IPS-15b (cell line): ENCODE results near the gene PLCH1.

Experiments used
- H3K27me3 ChIP-seq: one replicate; pipeline ENCODE4 v1.6.1; 2013; ENCODE audit warnings: low read length; ENCODE audit not compliant: control insufficient read depth, insufficient read depth
- H3K36me3 ChIP-seq: one replicate; pipeline ENCODE4 v1.6.1; 2013; ENCODE audit warnings: low read length; ENCODE audit not compliant: control insufficient read depth, insufficient read depth
- H3K4me1 ChIP-seq: one replicate; pipeline ENCODE4 v1.6.1; 2013; ENCODE audit warnings: mild to moderate bottlenecking, low read length; ENCODE audit not compliant: control insufficient read depth, insufficient read depth
- H3K4me3 ChIP-seq: one replicate; pipeline ENCODE4 v1.5.1; 2013; ENCODE audit warnings: low read depth, low read length
- H3K9ac ChIP-seq: one replicate; pipeline ENCODE4 v1.6.1; 2013; ENCODE audit warnings: low read depth, mild to moderate bottlenecking, low read length
- H3K9me3 ChIP-seq: one replicate; pipeline ENCODE4 v1.6.1; 2013; ENCODE audit warnings: mild to moderate bottlenecking, low read length; ENCODE audit not compliant: control insufficient read depth, insufficient read depth

PLCH1 gene

DNA sequence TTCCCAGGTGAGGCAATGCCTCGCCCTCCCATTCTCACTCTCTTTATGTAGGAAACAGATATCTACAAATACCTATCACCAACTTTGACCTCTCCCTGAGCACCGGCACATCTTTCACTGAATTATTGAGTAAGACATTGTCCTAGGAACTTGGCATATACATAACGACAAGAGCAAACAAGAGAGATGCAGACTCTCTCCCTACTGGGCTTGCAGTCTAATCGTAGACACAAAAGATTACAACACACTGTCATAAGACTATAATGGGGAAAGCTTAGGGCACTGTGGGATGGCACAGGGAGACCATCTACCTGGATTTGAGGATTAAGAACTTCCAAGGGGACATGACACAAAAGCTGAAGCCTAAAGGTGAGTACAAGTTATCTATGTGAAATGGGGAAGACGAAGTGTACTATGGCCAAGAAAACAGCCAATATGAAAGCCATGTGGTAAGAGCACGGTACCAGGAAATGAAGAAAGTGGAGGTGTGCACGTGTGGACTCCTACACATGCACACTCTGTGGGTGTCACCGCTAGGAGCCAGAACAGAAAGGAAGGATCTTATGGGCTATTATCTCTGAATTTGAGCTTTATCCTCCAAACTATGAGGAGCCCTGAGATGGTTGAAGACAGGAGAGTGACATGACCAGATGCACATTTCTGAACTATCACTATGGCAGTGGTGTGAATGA lies 232.6 kb downstream of the PLCH1 start:
- Histone ChIP-seq H3K9ac (no peak overlapping the region), H3K4me1 (peaks cover 5% of the 10 kb centered on the region), H3K4me3 (peak overlapping the region; percentile 28), H3K36me3 (peaks cover 3% of the 10 kb centered on the region), H3K27me3 (no peaks in the 10 kb centered on the region), H3K9me3 (no peaks in the 10 kb centered on the region)

DNA sequence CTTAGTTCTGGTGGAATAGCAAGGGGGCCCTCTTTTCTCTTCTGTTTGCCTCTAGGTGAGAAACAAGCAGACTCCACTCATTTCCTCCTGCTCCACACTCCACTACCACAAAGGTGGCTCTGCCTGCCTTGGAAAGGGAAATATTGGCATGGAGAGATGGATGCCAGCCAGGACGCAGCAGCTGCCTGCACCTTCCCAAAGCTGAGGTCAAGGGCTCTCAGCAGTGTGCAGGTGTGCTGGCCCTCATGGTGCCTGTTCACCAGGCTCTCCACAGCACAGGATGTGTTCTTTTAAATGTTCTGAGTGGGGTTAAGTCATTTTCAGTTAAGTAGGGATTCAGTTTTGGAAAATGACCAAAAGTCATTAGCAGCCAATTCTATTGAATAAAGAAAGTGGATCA lies 240.2 kb downstream of the PLCH1 start:
- Histone ChIP-seq H3K36me3 (no peaks in the 10 kb centered on the region), H3K27me3 (no peaks in the 10 kb centered on the region), H3K9ac (no peak overlapping the region), H3K4me3 (no peak overlapping the region), H3K4me1 (no peaks in the 10 kb centered on the region), H3K9me3 (no peaks in the 10 kb centered on the region)

DNA sequence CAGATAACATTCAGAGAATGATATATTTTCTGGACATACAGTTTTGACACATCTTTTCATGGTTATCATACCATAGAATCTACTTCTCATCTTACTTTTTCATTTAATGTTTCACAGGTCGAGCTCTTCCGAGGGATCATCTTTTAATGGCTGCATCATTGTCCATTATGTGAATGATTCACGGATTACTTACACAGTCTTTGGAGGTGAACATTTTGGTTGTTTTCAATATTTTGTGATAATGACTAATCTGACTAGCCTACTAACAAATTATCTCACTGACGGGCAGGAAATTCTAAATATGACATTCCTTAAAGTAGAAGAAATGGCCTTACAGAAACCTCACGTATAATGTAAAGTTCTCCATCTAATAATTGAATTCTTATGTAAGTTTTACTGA lies 242.2 kb downstream of the PLCH1 start:
- Histone ChIP-seq H3K36me3 (no peaks in the 10 kb centered on the region), H3K4me3 (no peak overlapping the region), H3K27me3 (no peaks in the 10 kb centered on the region), H3K9ac (no peak overlapping the region), H3K9me3 (no peaks in the 10 kb centered on the region), H3K4me1 (no peaks in the 10 kb centered on the region)

- Histone ChIP-seq H3K9ac (no peak overlapping the region), H3K36me3 (no peaks in the 10 kb centered on the region)
Observed at GRCh38 chr3:155500194-155500818, 244.6 kb downstream of the PLCH1 start.

GRCh38 chr3:155497930-155498647 lies 246.8 kb downstream of the PLCH1 start:
- H3K27me3 ChIP-seq, result no peaks in the 10 kb centered on the region
- no peaks in the 10 kb centered on the region for H3K4me1 ChIP-seq
- H3K9me3 ChIP-seq, result no peaks in the 10 kb centered on the region
- H3K9ac ChIP-seq, result no peak overlapping the region
- H3K36me3 ChIP-seq, result no peaks in the 10 kb centered on the region
- no peak overlapping the region for H3K4me3 ChIP-seq

More at GRCh38 chr3:155500194-155500818, 244.6 kb downstream of the PLCH1 start:
- Histone ChIP-seq H3K27me3 (no peaks in the 10 kb centered on the region), H3K4me1 (no peaks in the 10 kb centered on the region), H3K9me3 (no peaks in the 10 kb centered on the region), H3K4me3 (no peak overlapping the region)

- Histone ChIP-seq H3K4me3 (no peak overlapping the region), H3K9ac (no peak overlapping the region), H3K27me3 (no peaks in the 10 kb centered on the region), H3K4me1 (no peaks in the 10 kb centered on the region), H3K9me3 (no peaks in the 10 kb centered on the region), H3K36me3 (no peaks in the 10 kb centered on the region)
Observed at GRCh38 chr3:155496206-155496605, 248.7 kb downstream of the PLCH1 start.

DNA sequence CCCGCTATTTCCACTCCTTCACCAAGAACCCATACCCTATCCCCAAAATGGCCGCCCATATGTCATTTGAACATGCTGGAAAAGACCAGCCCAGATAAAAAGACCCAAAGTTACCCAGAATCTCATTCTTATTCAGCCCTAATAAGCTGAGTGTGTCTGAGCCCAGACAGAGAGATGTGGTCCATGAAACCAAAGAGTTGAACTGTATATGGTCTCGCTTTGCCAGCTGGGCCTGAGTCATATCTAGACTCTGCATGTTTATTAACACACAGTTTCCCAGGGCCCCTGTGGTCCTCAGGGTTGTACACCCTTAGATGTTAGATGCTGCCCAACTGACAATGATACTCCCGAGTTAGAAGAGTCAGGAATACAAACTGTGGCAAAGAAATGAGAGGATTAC lies 249.5 kb downstream of the PLCH1 start:
- H3K9me3 ChIP-seq, result no peaks in the 10 kb centered on the region
- no peak overlapping the region for H3K9ac ChIP-seq
- H3K4me1 ChIP-seq, result no peaks in the 10 kb centered on the region
- H3K4me3 ChIP-seq, result no peak overlapping the region
- H3K27me3 ChIP-seq, result no peaks in the 10 kb centered on the region
- H3K36me3 ChIP-seq, result no peaks in the 10 kb centered on the region

GRCh38 chr3:155494332-155494731 lies 250.5 kb downstream of the PLCH1 start:
- Histone ChIP-seq H3K9me3 (no peaks in the 10 kb centered on the region), H3K4me1 (no peaks in the 10 kb centered on the region), H3K9ac (no peak overlapping the region), H3K27me3 (no peaks in the 10 kb centered on the region), H3K36me3 (no peaks in the 10 kb centered on the region), H3K4me3 (no peak overlapping the region)

- H3K9ac ChIP-seq, result no peak overlapping the region
- no peaks in the 10 kb centered on the region for H3K9me3 ChIP-seq
- H3K4me1 ChIP-seq, result no peaks in the 10 kb centered on the region
- no peaks in the 10 kb centered on the region for H3K27me3 ChIP-seq
- H3K36me3 ChIP-seq, result no peaks in the 10 kb centered on the region
- no peak overlapping the region for H3K4me3 ChIP-seq
Observed at GRCh38 chr3:155492841-155493240, 252.0 kb downstream of the PLCH1 start.

GRCh38 chr3:155491696-155492095 lies 253.2 kb downstream of the PLCH1 start:
- Histone ChIP-seq H3K4me1 (no peaks in the 10 kb centered on the region), H3K36me3 (no peaks in the 10 kb centered on the region), H3K4me3 (no peak overlapping the region), H3K9me3 (no peaks in the 10 kb centered on the region), H3K9ac (no peak overlapping the region), H3K27me3 (no peaks in the 10 kb centered on the region)

- no peak overlapping the region for H3K9ac ChIP-seq
- no peaks in the 10 kb centered on the region for H3K9me3 ChIP-seq
- no peaks in the 10 kb centered on the region for H3K27me3 ChIP-seq
- H3K4me3 ChIP-seq, result no peak overlapping the region
- H3K4me1 ChIP-seq, result no peaks in the 10 kb centered on the region
- H3K36me3 ChIP-seq, result no peaks in the 10 kb centered on the region
Observed at GRCh38 chr3:155488671-155489070, 256.2 kb downstream of the PLCH1 start.

- no peaks in the 10 kb centered on the region for H3K4me1 ChIP-seq
- H3K36me3 ChIP-seq, result no peaks in the 10 kb centered on the region
- H3K9me3 ChIP-seq, result no peaks in the 10 kb centered on the region
- no peaks in the 10 kb centered on the region for H3K27me3 ChIP-seq
- no peak overlapping the region for H3K9ac ChIP-seq
- H3K4me3 ChIP-seq, result no peak overlapping the region
Observed at GRCh38 chr3:155485897-155486296, 259.0 kb downstream of the PLCH1 start.
